ENCODE data around the gene UBE2F.

The UBE2F gene

DNA sequence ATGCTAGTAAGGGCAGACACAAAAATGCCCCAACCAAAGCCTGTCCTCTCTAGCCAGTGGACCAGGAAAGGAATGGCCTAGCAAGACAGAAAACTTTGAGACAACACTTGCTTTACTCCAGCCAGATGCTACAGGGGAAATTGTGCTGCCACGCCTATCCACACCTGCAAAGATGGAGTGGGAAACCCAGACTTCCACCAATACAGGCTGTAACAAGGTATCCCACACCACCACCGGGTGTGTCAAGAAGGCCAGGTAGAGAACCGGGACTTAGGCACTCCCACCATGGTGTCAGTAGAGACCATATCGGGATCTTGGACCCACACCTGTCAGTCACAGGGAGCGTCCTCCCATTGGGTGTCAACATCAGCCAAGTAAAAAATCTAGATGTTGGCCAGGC, 117.1 kb downstream of the UBE2F start:
- no peak for DNase-seq

DNA sequence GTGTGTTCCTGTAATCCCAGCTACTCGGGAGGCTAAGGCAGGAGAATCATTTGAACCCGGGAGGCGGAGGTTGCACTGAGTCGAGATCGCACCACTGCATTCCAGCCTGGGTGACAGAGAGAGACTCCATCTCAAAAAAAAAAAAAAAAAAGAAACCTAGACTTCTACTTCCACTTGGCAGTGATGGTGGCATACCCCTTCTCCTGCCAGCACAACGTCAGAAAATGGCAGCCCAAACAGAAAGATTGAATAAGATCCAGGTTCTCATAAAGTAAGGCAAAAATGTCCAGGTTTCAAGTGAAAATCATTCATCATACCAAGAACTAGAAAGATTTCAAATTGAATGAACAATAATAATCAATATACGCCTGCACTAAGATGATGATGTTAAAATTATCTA, 117.9 kb downstream of the UBE2F start:
- DNase-seq, result no peak

DNA sequence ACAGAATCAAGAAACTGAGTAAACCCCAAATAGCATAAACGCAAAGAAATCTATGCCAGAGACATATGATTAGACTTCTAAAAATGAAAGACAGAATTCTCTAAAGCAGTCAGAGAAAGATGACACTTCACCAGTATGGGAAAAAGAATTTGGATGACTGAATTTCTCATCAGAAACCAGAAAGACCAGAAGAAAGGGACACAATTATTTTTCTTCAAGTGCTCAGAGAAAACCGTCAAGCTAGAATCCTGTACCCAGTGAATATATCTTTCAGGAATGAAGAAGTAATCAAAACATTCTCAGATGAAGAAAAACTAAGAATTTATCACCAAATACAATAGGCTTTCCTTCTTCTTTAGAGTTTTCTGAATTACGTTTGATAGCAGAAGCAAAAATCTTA, 119.1 kb downstream of the UBE2F start:
- no peak for DNase-seq

DNA sequence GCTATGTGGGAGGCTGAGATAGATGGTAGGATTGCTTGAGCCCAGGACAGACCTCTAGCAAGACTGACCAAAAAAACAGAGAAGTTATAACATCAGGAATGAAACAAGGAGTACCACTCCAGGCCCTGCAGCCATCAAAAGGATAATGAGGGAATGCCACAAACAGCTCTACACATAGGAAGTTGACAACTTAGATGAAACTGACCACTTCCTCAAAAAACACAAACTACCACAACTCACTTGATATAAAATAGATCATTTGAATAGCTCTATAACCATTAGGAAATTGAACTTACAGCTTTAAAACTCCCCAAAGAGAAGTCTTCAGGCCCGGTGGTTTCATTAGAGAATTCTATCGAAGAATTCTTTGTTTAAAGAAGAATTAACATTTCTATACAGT, 120.4 kb downstream of the UBE2F start:
- no peak for DNase-seq

DNA sequence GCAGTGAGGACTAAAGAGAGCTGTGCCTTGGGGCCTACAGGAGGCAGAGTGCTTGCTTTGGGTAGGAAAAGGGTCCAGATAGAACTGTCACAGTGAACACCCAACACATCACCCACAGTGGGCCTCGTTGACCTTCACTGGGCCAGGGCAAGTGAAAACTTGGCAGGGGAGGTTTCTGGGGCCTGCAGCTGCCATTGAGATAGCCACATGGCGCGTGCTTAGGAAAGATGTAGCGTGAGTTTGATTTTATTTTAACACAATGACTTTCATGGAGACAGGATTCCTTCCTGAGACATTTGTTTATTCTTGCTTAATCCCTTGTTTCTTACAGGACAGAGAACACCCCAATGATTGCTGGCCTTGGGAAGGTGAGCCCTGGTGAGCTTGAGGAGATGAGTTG, 124.1 kb downstream of the UBE2F start:
- no peak for DNase-seq

DNA sequence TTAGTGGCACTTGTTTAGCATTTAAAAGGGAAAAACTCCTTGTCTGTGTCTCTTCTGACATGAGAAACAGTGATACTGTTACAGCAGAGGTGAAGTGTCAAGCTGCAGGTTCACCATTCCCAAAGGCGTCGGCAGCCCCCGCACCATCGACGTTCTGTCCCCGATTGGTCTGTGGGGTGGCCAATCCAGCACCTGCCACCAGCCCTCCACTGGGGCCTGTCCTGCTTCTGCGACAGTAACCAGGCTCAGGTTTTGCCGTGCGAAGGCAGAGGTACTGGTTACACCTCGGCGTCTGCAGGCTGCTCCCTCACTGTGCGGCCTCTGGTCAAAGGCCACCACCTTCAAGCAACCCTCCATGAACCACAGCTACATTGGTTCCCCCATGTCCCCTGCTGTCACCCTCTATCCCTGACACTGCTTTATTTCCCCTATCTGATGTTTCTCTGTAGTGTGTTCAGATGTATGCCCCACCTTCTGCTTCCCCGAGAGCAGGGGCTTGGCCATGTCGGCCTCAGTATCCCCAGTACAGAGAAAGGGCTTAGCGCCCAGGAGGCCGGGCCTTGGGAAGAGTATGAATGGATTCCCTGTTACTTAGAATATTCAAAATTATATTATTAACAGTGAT, 124.7 kb downstream of the UBE2F start:
- DNase-seq, result no peak
